GM19395 (cell line): Measurements from ENCODE around the gene NOMO2.
"Not testable (repeated sequence)": the region's sequence is repeated elsewhere in the genome, so short reads cannot be mapped to it uniquely, and the experiment has no call there.

Experiments used
- ATAC-seq: cut with Tn5 transposase; IDR thresholded peaks from one replicate; pipeline ENCODE4 v1.9.1; 2021; ENCODE audit warnings: mild to moderate bottlenecking, moderate library complexity; ENCODE audit not compliant: unreplicated experiment

The NOMO2 gene

DNA sequence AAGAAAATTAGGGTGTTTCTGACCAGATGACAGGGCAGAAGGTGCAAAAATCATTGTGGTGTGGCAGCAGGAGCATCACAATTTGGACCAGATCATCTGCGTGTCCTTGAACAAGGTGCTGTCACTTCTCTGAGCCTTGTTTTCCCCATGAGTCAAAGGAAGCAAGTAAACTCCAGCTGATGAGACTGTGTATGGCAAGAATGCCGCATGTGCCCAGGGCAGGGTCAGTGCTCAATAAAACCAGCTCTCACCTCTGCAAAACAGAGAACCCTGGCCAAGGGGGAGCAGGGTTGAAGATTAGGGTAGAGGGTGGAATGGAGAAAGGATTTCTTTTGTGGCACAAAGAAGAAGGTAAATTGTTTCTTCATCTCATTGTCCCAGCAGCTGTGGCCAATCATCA lies 17.4 kb upstream of the NOMO2 start:
- not testable (repeated sequence) for ATAC-seq

DNA sequence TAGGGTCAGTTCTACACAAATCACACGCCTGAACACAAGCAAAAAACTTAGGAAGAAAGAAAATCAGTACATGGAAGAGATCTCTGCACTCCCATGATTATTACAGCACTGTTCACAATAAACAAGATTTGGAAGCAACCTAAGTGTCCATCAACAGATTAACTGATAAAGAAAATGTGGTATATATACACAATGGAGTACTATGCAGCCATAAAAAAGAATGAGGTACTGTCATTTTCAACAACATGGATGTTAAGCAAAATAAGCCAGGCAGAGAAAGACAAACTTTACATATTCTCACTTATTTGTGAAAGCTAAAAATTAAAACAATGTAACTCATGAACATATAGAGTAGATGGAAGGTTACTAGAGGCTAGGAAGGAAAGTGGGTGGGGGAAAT lies 16.0 kb upstream of the NOMO2 start:
- ATAC-seq: not testable (repeated sequence)

DNA sequence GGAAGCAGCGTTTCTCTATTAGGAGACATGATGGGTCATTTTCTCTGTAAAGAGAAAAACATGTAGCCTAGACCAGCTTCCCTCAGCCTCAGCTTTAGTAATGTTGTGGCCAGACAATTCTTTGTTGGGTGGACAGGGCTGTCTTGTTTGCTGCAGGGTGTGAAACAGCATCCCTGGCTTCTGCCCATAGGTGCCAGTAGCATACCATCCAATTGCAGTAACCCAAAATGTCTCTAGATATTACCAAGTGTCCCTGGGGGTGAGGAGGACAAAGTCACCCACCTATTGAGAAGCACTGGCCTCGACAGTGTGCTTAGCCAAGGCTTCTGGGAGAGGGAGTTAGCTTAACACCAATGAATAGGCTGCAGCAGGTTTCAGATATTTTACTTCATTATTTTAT lies 14.0 kb upstream of the NOMO2 start:
- ATAC-seq: not testable (repeated sequence)

DNA sequence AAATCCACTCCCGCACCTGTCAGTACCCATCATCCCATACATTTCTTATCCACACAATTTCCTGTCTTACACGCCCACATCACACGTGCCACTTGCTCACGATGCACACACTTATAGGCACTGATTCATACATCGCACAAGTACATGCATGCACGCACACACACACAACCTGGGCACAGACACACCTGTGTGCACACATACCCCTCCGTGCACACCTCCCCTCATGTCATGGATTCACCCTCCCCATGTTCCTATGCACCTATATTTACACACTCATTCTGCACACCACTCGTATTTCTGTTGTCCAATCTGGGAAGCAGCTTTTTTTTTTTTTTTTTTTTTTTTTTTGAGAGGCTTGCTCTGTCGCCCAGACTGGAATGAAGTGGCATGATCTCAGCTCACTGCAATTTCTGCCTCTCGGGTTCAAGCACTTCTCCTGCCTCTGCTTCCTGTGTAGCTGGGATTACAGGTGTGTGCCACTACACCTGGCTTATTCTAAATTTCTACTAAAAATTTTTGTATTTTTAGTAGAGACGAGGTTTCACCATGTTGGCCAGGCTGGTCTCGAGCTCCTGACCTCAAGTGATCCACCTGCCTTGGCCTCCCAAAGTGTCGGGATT lies 13.5 kb upstream of the NOMO2 start:
- ATAC-seq: not testable (repeated sequence)

DNA sequence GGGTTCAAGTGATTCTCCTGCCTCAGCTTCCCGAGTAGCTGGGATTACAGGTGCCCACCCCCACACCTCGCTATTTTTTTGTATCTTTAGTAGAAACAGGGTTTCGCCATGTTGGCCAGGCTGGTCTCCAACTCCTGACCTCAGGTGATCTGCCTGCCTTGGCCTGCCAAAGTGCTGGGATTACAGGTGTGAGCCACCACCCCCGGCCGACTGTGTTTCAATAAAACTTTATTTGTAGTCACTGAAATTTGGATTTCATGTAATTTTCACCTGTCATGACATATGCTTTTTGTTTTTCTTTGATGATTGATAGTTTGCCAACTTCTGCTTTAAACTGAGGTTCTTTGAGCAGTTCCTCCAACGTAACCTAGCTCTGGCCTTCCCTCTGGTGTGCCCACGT lies 12.0 kb upstream of the NOMO2 start:
- not testable (repeated sequence) for ATAC-seq

DNA sequence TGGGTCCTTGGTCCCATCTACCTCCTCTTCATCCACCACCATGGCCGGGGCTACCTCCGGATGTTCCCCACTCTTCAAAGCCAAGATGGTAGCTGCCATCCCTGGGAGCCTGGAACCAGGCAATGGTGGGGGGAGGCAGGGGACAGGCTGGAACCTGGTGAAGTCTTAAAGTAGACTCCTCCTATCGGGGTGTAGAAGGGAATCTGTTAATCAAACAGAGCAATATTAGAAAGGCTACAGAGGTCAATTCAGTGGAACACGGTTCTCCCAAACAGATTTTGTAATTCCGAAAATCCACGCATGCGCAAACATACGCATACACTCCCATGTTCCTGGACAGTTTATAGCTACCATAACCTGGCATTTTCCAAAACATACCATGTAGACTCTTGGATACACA lies 11.1 kb upstream of the NOMO2 start:
- not testable (repeated sequence) for ATAC-seq

DNA sequence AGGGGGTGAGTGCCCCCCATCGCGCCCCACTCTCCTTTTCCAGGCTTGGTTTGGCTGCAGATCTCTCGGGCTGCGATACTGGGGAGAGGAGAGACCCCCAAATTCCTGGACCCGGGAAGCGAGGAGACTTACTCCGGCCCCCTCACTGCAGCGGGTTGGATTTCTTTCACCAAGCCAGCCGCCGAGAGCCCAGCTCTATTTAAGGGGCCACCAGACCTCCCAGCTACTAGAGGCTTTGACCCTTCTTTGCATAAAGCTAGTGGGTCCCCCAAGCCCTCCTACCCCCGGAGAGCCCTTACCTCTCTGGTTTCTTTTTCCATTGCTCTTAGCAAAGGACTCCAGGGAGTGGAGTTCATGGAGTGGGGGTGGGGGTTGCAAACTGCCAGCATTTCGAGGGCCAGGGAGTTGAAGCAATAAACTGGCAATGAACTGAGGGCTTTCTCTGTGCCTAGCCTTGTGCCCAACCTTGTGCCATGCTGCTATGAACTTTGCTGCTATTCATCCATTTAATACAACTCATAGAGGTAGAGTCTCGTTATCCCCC lies 9.5 kb upstream of the NOMO2 start:
- ATAC-seq: not testable (repeated sequence)

DNA sequence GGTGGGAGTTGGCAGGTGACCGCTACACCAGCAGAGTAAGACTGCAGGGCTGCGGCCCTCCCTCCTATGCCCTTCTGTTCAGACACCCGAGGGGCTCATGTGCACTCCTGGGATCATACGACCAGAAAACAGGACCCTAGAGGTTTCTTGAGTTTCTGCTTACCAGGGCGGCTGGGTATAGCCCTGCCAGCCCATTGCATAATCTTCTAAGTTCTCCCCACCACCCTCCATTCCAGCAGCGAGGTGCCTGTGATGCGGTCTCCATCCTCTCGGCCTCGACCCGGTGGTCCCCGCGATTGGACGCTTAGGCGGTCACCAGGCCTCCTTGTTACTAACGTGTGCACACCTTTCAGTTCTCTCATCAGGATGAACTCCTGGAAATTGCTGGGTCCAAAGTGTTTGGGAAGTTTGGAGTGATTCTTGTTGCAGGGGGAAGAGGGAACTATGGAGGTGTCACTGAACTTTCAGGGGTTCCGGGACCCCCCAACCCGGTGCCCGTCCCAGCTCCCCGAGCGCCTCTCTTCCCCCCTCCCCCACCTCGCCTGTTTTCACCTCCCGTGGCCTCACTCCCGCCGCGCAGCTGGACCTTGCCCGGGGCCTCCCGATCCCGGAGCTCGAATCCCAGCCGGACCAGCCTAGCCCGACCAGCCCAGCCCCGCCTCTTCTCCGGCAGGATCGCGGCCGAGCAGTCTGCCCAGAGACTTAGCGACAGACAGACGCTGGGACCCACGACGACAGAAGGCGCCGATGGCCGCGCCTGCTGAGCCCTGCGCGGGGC lies 8.8 kb upstream of the NOMO2 start:
- ATAC-seq: not testable (repeated sequence)

DNA sequence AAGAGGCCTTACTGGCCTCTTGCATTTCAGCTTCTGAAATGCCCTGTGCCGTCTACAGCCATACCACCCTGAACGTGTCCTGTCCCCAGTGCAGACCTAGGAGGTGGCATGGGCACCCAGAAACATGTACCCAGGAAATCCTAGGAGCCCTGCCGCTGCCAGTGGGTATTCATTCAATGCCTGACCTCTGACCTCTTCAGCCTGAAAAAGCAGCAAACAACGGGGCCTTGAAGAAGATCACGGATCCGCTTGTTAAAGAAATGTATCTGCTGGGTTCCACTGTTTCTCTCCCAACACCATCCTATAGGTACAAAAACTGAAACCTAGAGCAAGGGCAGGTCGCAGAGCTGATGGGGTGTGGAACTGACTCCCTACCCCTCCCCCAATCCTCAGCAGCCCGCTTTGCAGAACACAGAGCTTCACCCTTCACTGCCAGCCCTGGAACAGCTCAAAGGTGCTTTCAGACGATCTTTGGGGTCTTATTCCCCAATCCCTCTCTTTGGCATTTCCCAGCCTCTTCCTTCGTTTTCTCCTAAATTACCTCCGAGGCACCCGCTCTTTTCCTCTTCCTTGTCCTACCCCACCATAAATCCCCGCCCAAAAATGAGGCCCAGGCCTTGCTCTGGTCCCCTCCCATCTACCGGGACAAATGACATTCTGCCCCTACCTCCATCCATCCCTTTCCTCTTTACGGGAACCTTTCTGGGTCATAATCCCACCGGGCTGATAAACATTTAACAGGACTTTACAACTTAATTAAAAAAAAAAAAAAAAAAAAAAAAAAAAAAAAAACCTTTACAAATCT lies 1.3 kb downstream of the NOMO2 start:
- not testable (repeated sequence) for ATAC-seq

DNA sequence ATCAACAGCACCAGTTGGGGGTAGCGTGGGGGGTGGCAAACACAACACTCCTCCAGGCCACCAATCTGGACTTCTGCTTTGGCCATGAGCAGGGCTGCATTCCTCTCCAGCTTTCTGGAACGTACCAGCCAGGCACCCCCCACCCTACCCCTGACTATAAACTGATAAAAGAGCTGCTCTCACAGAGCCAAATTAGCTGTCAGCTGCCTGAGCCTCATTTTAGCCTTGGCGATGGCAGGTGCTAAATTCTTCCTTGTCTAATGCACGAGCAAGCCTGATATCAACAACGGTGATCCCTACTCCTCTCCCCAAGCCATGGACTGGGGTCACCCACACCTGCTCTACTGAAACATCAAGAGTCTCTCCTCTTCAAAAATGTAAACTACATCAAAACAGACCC lies 8.2 kb downstream of the NOMO2 start:
- ATAC-seq: not testable (repeated sequence)

DNA sequence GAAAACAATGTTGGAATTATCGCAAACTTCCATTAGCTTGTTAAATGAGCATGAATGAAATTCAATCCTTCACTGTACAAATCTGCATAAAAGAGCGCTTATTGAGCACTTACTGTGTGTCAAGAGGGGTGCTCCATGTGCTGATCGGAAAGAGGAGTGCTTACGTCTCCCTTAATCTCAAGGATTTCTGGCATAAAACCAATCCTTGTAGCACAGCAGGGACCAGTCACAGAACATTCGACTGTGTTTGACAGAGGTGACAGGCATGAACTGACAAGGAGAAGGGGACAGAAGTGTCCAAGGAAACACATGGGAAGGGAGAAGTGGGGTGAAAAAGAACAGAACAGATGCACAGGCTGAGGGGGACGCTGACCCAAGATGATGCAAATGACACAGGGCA lies 14.5 kb downstream of the NOMO2 start:
- ATAC-seq: not testable (repeated sequence)

DNA sequence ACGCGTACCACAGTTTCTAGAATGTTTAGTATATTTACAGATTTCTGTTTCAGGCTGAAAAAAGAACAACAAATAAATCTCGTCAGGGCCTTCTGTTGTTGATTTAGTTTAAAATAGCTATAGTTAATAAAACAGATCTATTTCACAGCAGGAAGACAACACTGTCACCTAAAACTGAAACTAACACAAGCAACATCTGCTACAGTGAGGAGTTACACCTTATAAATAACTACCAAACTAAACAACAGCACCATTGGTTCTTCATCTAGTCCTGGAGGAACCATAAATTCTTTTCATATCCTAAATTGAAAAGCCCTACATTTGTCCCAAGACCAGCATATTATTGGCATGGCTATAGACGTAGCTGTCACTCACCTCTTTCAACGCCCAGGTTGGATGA lies 15.0 kb downstream of the NOMO2 start:
- not testable (repeated sequence) for ATAC-seq

DNA sequence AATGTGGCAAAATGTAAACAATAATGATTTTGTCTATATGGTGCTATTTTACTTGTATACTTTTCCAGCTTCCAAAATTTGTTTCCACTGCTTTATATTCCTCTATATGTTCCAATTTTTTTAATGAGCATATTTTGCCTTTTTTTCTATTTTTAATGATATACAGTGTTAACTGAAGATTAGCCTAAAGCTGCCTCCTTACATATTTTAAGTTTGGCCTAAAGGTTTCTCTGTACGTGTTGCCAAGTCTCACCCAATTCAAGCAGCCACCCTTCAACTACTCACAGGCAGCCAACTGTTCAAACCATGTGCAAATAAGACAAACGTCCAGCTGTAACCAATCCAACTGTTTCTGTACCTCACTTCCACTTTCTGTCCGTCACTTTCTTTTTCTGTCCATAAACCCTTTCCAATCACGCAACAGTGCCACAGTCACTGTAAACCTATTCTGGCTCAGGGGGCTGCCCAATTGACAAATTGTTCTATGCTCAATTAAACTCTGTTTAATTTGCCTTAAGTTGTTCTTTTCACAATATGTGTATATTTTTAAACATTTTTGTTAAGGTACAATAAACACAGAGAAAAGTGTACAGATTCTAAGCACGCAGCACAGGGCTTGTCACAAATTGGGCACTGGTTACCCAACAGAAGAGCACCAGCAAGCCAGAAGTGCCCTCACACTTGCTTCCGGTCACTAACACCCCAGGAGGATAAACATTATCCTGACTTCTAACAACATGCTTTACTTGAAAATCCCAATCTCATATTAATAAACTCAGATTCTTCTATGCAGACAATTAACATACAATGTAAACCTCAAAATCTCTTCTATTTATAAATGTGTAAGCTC lies 17.4 kb downstream of the NOMO2 start:
- ATAC-seq: not testable (repeated sequence)

DNA sequence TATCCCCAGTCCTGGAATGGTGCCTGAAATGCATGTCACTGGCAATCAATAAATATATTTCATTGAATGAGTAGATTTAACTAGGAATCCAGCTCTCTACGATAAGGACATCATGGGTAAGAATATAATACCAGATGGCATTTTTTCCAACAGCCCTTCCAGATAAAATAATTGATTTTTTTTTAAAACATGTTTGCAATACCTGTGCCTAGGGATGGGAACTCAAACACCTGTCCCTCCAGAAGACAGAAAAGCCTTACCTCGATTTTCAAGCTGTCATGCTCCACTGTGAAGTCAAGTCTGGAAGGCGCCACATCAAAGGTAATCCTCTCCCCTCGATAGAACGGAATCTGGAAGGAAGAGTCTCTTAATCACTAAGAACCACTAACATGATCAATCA lies 20.0 kb downstream of the NOMO2 start:
- not testable (repeated sequence) for ATAC-seq

DNA sequence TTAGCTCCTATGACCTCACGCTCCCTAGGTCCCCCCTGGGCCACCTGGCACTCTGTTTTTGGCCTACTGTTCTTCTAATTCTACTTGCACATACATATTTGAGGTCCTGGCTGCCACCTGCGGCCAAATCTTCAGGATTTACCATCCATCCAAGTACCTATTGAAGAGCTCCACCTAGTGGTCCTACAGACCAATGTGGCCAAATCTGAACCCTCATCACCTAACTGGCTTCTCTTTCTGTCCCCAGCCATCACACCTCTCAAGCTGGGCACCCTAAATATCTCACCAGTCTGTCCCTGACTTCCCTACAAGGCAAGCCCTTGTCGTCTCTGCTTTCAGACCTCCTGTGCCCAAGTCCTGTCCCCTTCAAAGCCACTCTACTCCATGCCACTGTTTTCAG lies 24.9 kb downstream of the NOMO2 start:
- not testable (repeated sequence) for ATAC-seq

DNA sequence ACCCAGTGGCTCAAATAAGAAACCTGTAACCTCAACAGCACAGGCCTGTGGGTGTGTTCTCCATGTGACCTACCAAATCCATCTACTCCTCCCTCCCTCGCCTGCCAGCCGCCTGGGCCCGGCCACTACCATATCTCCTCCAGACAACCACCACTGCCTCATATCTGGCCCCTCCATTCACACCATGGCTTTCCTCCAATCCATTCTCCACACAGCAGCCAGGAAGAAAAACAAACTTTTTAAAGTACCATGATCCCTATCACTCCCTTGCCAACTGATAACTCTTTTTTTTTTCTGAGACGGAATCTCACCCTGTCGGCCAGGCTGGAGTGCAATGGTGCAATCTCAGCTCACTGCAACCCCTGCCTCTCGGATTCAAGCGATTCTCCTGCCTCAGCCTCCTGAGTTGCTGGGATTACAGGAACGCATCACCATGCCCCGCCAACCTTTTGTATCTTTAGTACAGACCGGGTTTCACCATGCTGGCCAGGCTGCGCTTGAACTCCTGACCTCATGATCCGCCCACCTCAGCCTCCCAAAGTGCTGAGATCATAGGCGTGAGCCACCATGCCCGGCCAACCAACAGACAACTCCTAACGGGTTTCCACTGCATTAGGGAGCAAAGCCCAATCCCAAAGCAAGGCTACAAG lies 26.3 kb downstream of the NOMO2 start:
- not testable (repeated sequence) for ATAC-seq

DNA sequence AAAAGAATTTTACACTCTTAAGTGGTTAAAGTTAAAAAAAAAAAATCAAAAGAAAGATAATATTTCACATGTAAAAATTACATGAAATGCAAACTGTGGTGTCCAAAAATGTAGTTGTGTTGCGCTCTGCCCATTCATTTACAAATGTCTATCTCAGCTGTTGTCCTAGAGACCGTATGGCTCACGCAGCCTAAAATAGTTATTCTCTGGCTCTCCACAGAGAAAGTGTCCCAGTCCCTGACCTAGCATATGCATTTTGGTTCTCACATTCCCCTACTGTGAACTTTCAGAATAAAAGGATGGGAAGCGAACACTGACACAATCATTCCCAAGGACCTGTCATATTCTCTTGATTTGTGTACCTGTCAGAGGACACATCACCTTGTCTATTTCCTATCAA lies 27.6 kb downstream of the NOMO2 start:
- not testable (repeated sequence) for ATAC-seq

DNA sequence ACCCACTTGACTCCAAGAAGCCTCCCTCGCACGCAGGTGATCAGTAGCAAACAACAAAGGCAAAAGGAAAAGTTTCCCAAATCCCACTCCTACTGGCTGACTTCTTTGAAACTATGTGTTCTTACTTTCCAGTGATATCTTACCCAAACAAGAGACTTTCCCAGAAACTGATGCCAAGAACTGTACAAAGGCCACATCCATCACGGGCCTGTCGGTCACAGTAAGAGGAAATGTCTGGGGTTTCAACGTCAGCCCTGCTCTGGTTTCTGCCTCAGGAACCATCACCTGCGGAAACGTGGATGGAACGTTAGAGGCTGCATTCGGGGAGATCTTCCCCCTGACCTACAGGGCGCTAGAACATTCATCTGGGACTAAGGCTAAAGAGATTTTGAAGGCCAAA lies 30.6 kb downstream of the NOMO2 start:
- not testable (repeated sequence) for ATAC-seq

DNA sequence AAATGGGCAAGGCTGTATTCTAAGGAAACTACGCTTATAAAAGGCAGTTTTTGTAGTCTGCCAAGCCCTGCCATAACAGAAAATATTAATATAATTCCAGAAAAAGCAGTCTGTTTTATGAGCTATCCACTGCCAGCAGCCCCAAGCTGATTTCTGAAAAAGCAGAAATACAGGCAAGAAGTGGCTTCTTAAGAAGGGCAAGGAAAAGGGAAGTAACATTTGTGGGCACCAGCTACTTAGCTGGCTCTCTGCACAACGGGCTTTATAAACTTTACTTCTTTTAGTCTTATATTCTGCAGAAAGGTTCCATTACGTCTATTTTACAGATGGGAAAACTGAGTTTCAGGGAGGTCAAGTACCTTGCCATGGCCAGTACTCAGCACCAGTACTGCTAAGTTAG lies 31.6 kb downstream of the NOMO2 start:
- ATAC-seq: not testable (repeated sequence)

DNA sequence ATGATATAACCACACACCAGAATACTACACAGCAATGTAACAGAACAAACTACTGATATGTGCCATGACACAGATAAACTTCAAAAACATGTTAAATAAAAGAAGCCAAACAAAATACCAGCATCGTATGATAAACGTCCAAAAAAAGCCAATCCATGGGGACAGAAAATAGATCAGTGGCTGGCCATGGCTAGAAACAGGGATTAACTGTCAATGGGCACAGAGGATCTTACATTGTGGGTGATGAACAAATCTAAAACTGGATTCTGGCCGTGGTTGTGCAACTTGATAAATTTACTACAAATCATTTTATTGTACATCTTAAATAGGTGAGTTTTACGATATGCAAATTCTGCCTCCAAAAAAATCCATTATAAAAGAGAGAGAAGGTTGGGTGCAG lies 35.4 kb downstream of the NOMO2 start:
- not testable (repeated sequence) for ATAC-seq
